ENCODE results near the gene NQO1.

DNA sequence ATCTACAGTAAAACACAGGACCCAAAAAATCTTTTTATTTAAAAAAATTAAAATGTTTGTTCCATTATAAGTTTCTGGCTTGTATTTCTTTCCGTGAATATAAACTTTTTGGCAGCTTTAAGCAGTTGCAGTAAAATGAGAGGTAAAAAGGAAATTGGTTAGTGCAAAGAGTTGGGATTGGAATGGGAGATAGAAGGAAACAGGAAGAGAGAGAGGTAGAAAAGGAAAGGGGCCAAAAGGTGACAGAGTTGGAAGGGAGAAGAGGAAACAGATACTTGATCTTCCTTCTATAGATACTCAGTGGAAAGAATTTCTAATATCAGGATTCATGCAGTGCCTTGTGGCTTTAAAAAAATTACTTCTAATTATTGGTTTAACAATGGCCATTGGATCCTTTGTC lies 63.5 kb downstream of the NQO1 start:
- TF ChIP-seq, protein P1, sequence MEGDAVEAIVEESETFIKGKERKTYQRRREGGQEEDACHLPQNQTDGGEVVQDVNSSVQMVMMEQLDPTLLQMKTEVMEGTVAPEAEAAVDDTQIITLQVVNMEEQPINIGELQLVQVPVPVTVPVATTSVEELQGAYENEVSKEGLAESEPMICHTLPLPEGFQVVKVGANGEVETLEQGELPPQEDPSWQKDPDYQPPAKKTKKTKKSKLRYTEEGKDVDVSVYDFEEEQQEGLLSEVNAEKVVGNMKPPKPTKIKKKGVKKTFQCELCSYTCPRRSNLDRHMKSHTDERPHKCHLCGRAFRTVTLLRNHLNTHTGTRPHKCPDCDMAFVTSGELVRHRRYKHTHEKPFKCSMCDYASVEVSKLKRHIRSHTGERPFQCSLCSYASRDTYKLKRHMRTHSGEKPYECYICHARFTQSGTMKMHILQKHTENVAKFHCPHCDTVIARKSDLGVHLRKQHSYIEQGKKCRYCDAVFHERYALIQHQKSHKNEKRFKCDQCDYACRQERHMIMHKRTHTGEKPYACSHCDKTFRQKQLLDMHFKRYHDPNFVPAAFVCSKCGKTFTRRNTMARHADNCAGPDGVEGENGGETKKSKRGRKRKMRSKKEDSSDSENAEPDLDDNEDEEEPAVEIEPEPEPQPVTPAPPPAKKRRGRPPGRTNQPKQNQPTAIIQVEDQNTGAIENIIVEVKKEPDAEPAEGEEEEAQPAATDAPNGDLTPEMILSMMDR (conservative IDR thresholded peaks at IDR 0.05; ENCODE audit: low read length), result no peak
- TF ChIP-seq EZH2phosphoT487 (IDR thresholded peaks at IDR 0.05; ENCODE audit: borderline replicate concordance), result no peak
